Psoas muscle (tissue), 8 donors: ENCODE results near the gene FTCD. TPM values are rescaled to one million over a fixed set of nuclear protein-coding genes. Genes with fewer than 3 reads are reported as not detected.
A peak's percentile ranks its signal among the peaks of the same experiment; 100 is the strongest.
"Not testable (repeated sequence)": the region's sequence is repeated elsewhere in the genome, so short reads cannot be mapped to it uniquely, and the experiment has no call there.

Experiments
- ATAC-seq, 4 donors: fragments of 200-7000 bp; cut with Tn5 transposase; one replicate each; pipeline ENCODE4 v1.9.1; 2020; ENCODE audit warnings: moderate library complexity in 3 of 4, mild to moderate bottlenecking in 2 of 4
- DNase-seq, 2 donors: peaks; one replicate each; pipeline ENCODE4 v3.0.0-alpha.2; 2020
- H3K27ac ChIP-seq: fragments of 200-600 bp; one replicate; pipeline ENCODE4 v1.8.0; 2022
- H3K27me3 ChIP-seq, 3 donors: fragments of 200-600 bp in 1 of 3; one replicate each; pipeline versions ENCODE4 v1.6.1 to v1.8.0; 2013 to 2022; ENCODE audit warnings: low read length in 2 of 3, mild to moderate bottlenecking in 2 of 3, moderate library complexity in 1 of 3; ENCODE audit not compliant: insufficient read depth in 3 of 3
- H3K36me3 ChIP-seq, 2 donors: fragments of 200-600 bp in 1 of 2; one replicate each; pipeline versions ENCODE4 v1.6.1 to v1.8.0; 2013 to 2022; ENCODE audit warnings: low read depth in 1 of 2, mild to moderate bottlenecking in 1 of 2, moderate library complexity in 1 of 2; ENCODE audit not compliant: insufficient read depth in 1 of 2
- H3K4me1 ChIP-seq: fragments of 200-600 bp; one replicate; pipeline ENCODE4 v1.8.0; 2022
- H3K4me3 ChIP-seq: fragments of 200-600 bp; one replicate; pipeline ENCODE4 v1.8.0; 2022; ENCODE audit warnings: mild to moderate bottlenecking
- H3K9me3 ChIP-seq: fragments of 200-600 bp; one replicate; pipeline ENCODE4 v1.8.0; 2022
- CTCF ChIP-seq: fragments of 200-600 bp; IDR thresholded peaks from one replicate; pipeline ENCODE4 v1.8.0; 2022; ENCODE audit warnings: antibody characterized with exemption
- WGBS, 3 donors: extraction: QIAGEN DNeasy Blood & Tissue Kit; methylation state at CpG; one replicate each; pipeline versions ENCODE4 v1.1.6 to v1.1.7; 2013; 5-methylcytosine and 5-hydroxymethylcytosine counted together
- intact Hi-C, 2 donors: fragments of 100-400 bp; cut with DNase I; formaldehyde crosslinking; loops; one replicate each; pipeline versions ENCODE4 v1.11.0 to v1.14.2; 2022
- polyA plus RNA-seq, 3 donors: library from polyadenylated mRNA; stranded (reverse); fragments of 200-250 nt; gene quantifications; one replicate each; pipeline ENCODE4 v1.2.3, GENCODE V29; 2013
- total RNA-seq, 4 donors: library from RNA; stranded (reverse); fragmentation: NEBNext Ultra II Directional in 2 of 4; extraction: Animal tissue kit (Norgen Biotek cat#: 25700) in 2 of 4; gene quantifications; one replicate each; pipeline versions ENCODE4 v1.2.1 to v1.2.4, GENCODE V29; 2021 to 2023
- donor health status: healthy with polysubstance abuse.
- donor health status: DM: no; HTN: no; CAD: no; lungs with moderate emphysema.
- donor health status: Bipolar disorder and iron deficiency.
- donor health status: healthy.
- donor health status: DM: yes; HTN: yes; CAD: no.
- donor health status: DM: no; HTN: no; CAD: no.
- donor health status: DM: no; HTN: no; CAD: no.
- donor health status: DM: yes; HTN: yes; CAD: no.

FTCD gene
- total and polyA plus RNA-seq, 7 donors = 0.03 to 2.0 (median 0.13) TPM; not detected in 3

DNA sequence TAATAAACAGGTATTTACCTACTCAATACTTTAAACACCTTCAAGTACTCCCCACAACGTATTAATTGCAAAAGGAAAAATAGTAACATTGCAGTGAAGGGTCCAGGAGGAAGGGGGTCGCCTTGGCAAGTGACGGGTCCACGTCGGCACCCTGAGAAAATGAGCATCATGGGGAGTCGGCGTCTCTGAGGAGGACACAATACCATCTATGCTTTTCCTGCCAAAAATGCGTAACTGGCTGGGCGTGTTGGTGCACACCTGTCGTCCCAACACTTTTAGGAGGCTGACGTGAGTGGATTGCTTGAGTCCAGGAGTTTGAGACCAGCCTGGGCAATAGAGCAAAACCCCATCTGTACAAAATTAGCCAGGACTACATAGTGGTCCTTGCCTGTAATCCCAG lies 7.3 kb downstream of the FTCD start:
- no peak for TF ChIP-seq CTCF
- ATAC-seq (no peak), DNase-seq (no peak)
- WGBS, 3 donors = 79 to 88% (median 81%) methylated on average over 11 of the region's 11 CpGs
- Histone ChIP-seq H3K4me3 (no peak overlapping the region), H3K27ac (no peak overlapping the region), H3K36me3 (no peaks in the 10 kb centered on the region), H3K27me3 (peaks cover 0 to 3% (median 0%) of the 10 kb centered on the region in 3 donors), H3K4me1 (no peaks in the 10 kb centered on the region), H3K9me3 (no peaks in the 10 kb centered on the region)
- intact Hi-C loops = loop anchor here in 1 of 2 donors (10.0 kb wide), 1 partner anchor 137 kb away; the partner anchor contains the start of genes MCM3AP and YBEY

DNA sequence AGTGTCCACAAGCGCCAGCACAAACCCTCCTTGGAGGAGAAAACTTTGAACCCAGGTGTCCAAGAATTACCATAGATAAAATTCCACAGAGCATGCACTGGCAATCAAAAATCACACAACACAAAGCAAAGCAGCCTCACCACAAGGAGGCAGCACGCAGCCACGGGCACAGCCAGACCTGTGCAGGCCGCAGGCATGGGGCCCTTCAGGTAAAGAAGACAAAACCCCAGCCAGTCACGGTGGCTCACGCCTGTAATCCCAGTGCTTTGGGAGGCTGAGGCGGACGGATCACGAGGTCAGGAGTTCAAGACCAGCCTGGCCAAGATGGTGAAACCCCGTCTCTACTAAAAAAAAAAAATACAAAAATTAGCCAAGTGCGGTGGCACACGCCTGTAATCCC lies 8.0 kb downstream of the FTCD start:
- TF ChIP-seq CTCF = peak; percentile 24
- not testable (repeated sequence) for ATAC-seq, H3K4me3 ChIP-seq, H3K27ac ChIP-seq, H3K9me3 ChIP-seq, H3K27me3 ChIP-seq, H3K4me1 ChIP-seq, H3K36me3 ChIP-seq
- WGBS, 3 donors = 81 to 86% (median 81%) methylated on average over 12 of the region's 12 CpGs
- intact Hi-C loops = loop anchor here in 1 of 2 donors (10.0 kb wide), 1 partner anchor 137 kb away; the partner anchor contains the start of genes MCM3AP and YBEY
- peak; percentile 22 to 46 for DNase-seq

GRCh38 chr21:46146856-46147255 lies 8.5 kb downstream of the FTCD start:
- DNase-seq = no peak

DNA sequence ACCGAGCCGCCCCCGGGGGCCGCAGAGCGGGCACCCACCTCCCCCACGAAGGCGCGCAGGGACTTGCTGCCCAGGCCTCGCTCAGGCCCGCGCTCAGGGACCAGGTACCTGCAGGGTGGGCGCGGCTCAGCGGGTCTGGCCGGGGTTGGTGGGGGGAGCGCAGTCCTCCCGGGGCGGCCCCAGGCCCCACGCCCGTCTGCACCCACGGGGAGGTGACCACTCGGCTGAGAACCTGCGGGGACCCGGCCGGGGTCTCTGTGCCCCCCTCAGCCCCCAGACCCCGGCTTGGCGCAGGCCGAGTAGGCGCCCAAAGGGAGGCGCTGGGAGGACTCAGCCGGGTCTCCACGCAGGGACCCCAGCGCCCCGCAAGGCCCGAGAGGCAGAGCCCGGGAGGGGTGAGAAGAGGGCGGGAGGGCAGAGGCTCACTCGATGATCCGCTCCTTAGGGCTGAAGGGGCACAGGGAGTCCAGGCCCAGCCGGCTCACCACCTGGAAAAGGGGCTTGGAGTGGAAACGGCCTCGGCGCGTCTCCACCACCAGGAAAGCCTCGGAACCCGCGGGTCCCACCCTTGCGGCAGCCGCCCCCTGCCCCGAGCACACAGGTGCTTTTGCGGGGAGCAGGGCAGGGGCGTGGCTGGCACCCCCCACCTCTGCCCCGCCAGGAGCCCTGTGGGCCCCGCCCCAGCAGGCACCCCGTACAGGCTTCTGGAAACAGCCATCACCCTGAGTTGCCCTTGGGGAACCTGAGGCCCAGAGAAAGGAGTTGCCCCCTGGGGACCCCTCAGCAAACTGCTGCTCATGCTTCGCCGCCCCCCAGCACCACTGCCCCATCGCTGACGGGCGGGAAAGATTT lies 9.3 kb downstream of the FTCD start:
- peaks cover 0 to 3% (median 0%) of the 10 kb centered on the region in 3 donors for H3K27me3 ChIP-seq
- no peak overlapping the region for H3K27ac ChIP-seq
- no peaks in the 10 kb centered on the region for H3K9me3 ChIP-seq
- H3K36me3 ChIP-seq = no peaks in the 10 kb centered on the region
- H3K4me3 ChIP-seq = no peak overlapping the region
- no peak for TF ChIP-seq CTCF
- no peak for ATAC-seq
- WGBS, 3 donors = 91 to 93% (median 91%) methylated on average over 47 to 60 of the region's 60 CpGs
- H3K4me1 ChIP-seq = no peaks in the 10 kb centered on the region
- DNase-seq = peak; percentile 10 to 42
- intact Hi-C loops = loop anchor here in 1 of 2 donors (10.0 kb wide), 1 partner anchor 139 kb away; the partner anchor contains the start of genes MCM3AP and YBEY

More at GRCh38 chr21:46146856-46147255, 8.5 kb downstream of the FTCD start:
- H3K27ac ChIP-seq = no peak overlapping the region
- no peak for TF ChIP-seq CTCF
- intact Hi-C loops = loop anchor here in 1 of 2 donors (10.0 kb wide), 1 partner anchor 138 kb away; the partner anchor contains the start of genes MCM3AP and YBEY
- WGBS, 3 donors = 72 to 82% (median 76%) methylated on average over 13 to 14 of the region's 14 CpGs
- no peak overlapping the region for H3K4me3 ChIP-seq
- no peaks in the 10 kb centered on the region for H3K9me3 ChIP-seq
- ATAC-seq = no peak
- H3K27me3 ChIP-seq = peaks cover 0 to 3% (median 0%) of the 10 kb centered on the region in 3 donors
- H3K36me3 ChIP-seq = no peaks in the 10 kb centered on the region
- H3K4me1 ChIP-seq = no peaks in the 10 kb centered on the region
